ENCODE measurements around the gene ZNF385D.

ZNF385D gene

GRCh38 chr3:21601178-21601577 is 149.8 kb downstream of the ZNF385D start:
- no peak for TF ChIP-seq ZNF70 (CRISPR knock-in tag; IDR thresholded peaks at IDR 0.05)
- no peak for TF ChIP-seq PPARA (CRISPR knock-in tag; IDR thresholded peaks at IDR 0.05; ENCODE audit: borderline replicate concordance)
- TF ChIP-seq ZFP30 (CRISPR knock-in tag; IDR thresholded peaks at IDR 0.05) = no peak
- TF ChIP-seq, protein P1, sequence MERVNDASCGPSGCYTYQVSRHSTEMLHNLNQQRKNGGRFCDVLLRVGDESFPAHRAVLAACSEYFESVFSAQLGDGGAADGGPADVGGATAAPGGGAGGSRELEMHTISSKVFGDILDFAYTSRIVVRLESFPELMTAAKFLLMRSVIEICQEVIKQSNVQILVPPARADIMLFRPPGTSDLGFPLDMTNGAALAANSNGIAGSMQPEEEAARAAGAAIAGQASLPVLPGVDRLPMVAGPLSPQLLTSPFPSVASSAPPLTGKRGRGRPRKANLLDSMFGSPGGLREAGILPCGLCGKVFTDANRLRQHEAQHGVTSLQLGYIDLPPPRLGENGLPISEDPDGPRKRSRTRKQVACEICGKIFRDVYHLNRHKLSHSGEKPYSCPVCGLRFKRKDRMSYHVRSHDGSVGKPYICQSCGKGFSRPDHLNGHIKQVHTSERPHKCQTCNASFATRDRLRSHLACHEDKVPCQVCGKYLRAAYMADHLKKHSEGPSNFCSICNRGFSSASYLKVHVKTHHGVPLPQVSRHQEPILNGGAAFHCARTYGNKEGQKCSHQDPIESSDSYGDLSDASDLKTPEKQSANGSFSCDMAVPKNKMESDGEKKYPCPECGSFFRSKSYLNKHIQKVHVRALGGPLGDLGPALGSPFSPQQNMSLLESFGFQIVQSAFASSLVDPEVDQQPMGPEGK (CRISPR knock-in tag; IDR thresholded peaks at IDR 0.05; ENCODE audit: borderline replicate concordance) = no peak
- TF ChIP-seq, protein P2, sequence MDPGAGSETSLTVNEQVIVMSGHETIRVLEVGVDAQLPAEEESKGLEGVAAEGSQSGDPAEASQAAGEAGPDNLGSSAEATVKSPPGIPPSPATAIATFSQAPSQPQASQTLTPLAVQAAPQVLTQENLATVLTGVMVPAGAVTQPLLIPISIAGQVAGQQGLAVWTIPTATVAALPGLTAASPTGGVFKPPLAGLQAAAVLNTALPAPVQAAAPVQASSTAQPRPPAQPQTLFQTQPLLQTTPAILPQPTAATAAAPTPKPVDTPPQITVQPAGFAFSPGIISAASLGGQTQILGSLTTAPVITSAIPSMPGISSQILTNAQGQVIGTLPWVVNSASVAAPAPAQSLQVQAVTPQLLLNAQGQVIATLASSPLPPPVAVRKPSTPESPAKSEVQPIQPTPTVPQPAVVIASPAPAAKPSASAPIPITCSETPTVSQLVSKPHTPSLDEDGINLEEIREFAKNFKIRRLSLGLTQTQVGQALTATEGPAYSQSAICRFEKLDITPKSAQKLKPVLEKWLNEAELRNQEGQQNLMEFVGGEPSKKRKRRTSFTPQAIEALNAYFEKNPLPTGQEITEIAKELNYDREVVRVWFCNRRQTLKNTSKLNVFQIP (CRISPR knock-in tag; IDR thresholded peaks at IDR 0.05; ENCODE audit: borderline replicate concordance, low read depth) = no peak
- no peak for ATAC-seq

GRCh38 chr3:21599890-21600289 is 151.1 kb downstream of the ZNF385D start:
- TF ChIP-seq, protein P3, sequence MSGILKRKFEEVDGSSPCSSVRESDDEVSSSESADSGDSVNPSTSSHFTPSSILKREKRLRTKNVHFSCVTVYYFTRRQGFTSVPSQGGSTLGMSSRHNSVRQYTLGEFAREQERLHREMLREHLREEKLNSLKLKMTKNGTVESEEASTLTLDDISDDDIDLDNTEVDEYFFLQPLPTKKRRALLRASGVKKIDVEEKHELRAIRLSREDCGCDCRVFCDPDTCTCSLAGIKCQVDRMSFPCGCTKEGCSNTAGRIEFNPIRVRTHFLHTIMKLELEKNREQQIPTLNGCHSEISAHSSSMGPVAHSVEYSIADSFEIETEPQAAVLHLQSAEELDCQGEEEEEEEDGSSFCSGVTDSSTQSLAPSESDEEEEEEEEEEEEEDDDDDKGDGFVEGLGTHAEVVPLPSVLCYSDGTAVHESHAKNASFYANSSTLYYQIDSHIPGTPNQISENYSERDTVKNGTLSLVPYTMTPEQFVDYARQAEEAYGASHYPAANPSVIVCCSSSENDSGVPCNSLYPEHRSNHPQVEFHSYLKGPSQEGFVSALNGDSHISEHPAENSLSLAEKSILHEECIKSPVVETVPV (CRISPR knock-in tag; IDR thresholded peaks at IDR 0.05) = no peak
- TF ChIP-seq ESRRG (CRISPR knock-in tag; IDR thresholded peaks at IDR 0.05) (no peak), SNAI2 (CRISPR knock-in tag; IDR thresholded peaks at IDR 0.05) (no peak)
- no peak for ATAC-seq

- no peak for ATAC-seq
- TF ChIP-seq TCF4 (CRISPR knock-in tag; IDR thresholded peaks at IDR 0.05; ENCODE audit: borderline replicate concordance) (no peak), ZNF565 (CRISPR knock-in tag; conservative IDR thresholded peaks at IDR 0.05; ENCODE audit: low read depth) (no peak), GLIS3 (CRISPR knock-in tag; IDR thresholded peaks at IDR 0.05) (no peak), ESRRG (CRISPR knock-in tag; IDR thresholded peaks at IDR 0.05) (no peak)
- TF ChIP-seq, protein P2 (CRISPR knock-in tag; IDR thresholded peaks at IDR 0.05; ENCODE audit: borderline replicate concordance, low read depth) = no peak
Measured at GRCh38 chr3:21592828-21593227, 158.2 kb downstream of the ZNF385D start.

DNA sequence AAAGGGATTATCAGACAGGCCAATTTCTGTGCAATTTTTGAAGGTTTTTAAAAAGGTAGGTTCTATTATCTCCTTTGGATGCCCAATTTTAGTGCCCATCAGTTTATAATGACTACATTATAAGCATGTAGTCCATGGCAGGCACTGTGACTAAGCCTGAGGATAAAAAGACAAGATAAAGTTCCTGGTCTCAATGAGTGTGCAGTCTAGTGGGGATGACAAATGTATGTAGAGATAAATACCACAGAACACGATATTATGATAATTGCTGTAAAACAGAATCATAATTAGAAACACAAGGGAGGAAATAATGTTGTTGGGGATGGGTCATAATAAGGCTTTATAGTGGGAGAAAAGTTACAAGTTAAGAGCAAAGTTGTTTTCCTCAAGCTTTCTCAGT is 163.1 kb downstream of the ZNF385D start:
- TF ChIP-seq PPARA (CRISPR knock-in tag; IDR thresholded peaks at IDR 0.05; ENCODE audit: borderline replicate concordance) = no peak
- TF ChIP-seq ISL1 (CRISPR knock-in tag; IDR thresholded peaks at IDR 0.05) = no peak
- TF ChIP-seq, protein P3 (CRISPR knock-in tag; IDR thresholded peaks at IDR 0.05) = no peak
- no peak for TF ChIP-seq ZNF565 (CRISPR knock-in tag; conservative IDR thresholded peaks at IDR 0.05; ENCODE audit: low read depth)
- TF ChIP-seq TOX (CRISPR knock-in tag; IDR thresholded peaks at IDR 0.05; ENCODE audit: borderline replicate concordance) = no peak
- no peak for TF ChIP-seq ARNTL (CRISPR knock-in tag; IDR thresholded peaks at IDR 0.05; ENCODE audit: borderline replicate concordance, low read depth)
- no peak for TF ChIP-seq SNAI2 (CRISPR knock-in tag; IDR thresholded peaks at IDR 0.05)
- no peak for TF ChIP-seq ZFP30 (CRISPR knock-in tag; IDR thresholded peaks at IDR 0.05)
- no peak for TF ChIP-seq GLIS3 (CRISPR knock-in tag; IDR thresholded peaks at IDR 0.05)
- no peak for TF ChIP-seq CSDC2 (CRISPR knock-in tag; IDR thresholded peaks at IDR 0.05)
- TF ChIP-seq RARB (CRISPR knock-in tag; IDR thresholded peaks at IDR 0.05) = no peak
- no peak for TF ChIP-seq BACH2 (CRISPR knock-in tag; IDR thresholded peaks at IDR 0.05; ENCODE audit: borderline replicate concordance)
- TF ChIP-seq OSR1 (CRISPR knock-in tag; IDR thresholded peaks at IDR 0.05) = no peak
- no peak for TF ChIP-seq ZFP3 (CRISPR knock-in tag; IDR thresholded peaks at IDR 0.05)
- TF ChIP-seq TCF4 (CRISPR knock-in tag; IDR thresholded peaks at IDR 0.05; ENCODE audit: borderline replicate concordance) = no peak
- no peak for TF ChIP-seq ZC3H10 (CRISPR knock-in tag; IDR thresholded peaks at IDR 0.05)
- no peak; the same call in 2 of the 3 replicates for ATAC-seq

All from SK-N-SH treated with all-trans-retinoic acid at 6 μM for 48 hours (cell line).